ENCODE data around the gene EXOC6. TPM values are rescaled to one million over a fixed set of nuclear protein-coding genes. Genes with fewer than 3 reads are reported as not detected.

Gene EXOC6
- total RNA-seq, 2 donors from 2014 or later, result 13.2 to 70.8 TPM

DNA sequence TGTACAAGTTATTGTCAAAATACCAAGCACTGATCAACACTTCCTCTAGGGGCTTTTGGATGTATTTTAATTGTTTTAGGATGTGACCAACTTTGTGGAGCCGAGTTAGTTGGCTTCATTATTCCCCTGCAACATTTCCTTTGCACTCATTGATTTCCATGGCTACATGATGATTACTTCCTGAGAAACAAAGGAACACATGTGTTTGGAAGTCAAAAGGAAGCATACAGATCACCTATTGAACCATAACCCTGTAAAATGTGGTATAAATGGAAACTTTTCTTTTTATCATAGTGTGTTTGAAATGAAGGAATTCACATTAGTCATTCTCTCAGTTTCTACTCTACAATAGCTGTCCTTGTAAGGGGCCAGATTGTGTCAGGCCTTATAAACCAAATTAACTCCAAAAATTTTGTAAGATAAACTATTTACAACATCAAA, 32.2 kb upstream of the EXOC6 start:
- no peak overlapping the region for H3K4me3 ChIP-seq
- ATAC-seq (peak; percentile 85), DNase-seq (no peak)
- 50 to 61% methylated on average over 1 of the region's 1 CpG for WGBS, 2 donors
- H3K4me1 ChIP-seq, result peaks cover 23% of the 10 kb centered on the region
- intact Hi-C loops (cut with DNase I), result no loop called here
- no peaks in the 10 kb centered on the region for H3K9me3 ChIP-seq
- H3K36me3 ChIP-seq (replicated peaks in 1 of 2; ENCODE audit: insufficient read depth in 1 of 2, low read depth in 2 of 2), result no peaks in the 10 kb centered on the region
- H3K27me3 ChIP-seq, result no peaks in the 10 kb centered on the region
- TF ChIP-seq CTCF (IDR thresholded peaks at IDR 0.05) (peak in 1 of 7 experiments; percentile 8), POLR2A (IDR thresholded peaks at IDR 0.05) (no peak)
- H3K27ac ChIP-seq, result peak overlapping the region in 2 of 4 donors; percentile 48

- intact Hi-C loops (cut with DNase I), result no loop called here
- peak overlapping the region in 3 of 4 donors; percentile 17 to 70 (median 57) for H3K27ac ChIP-seq
- H3K36me3 ChIP-seq (replicated peaks in 1 of 2; ENCODE audit: insufficient read depth in 1 of 2, low read depth in 2 of 2), result no peaks in the 10 kb centered on the region
- peaks cover 15% of the 10 kb centered on the region for H3K4me1 ChIP-seq
- WGBS, 2 donors, result 31 to 39% methylated on average over 6 of the region's 6 CpGs
- no peaks in the 10 kb centered on the region for H3K9me3 ChIP-seq
- peak; percentile 69 for ATAC-seq
- H3K27me3 ChIP-seq, result no peaks in the 10 kb centered on the region
- H3K4me3 ChIP-seq, result no peak overlapping the region
- no peak for TF ChIP-seq POLR2A (IDR thresholded peaks at IDR 0.05)
- no peak for TF ChIP-seq CTCF (IDR thresholded peaks at IDR 0.05)
- DNase-seq, result no peak
Measured at GRCh38 chr10:92822060-92822634, 26.2 kb upstream of the EXOC6 start.

- DNase-seq (no peak), ATAC-seq (no peak)
- H3K4me3 ChIP-seq, result no peak overlapping the region
- TF ChIP-seq POLR2A (IDR thresholded peaks at IDR 0.05) (no peak), CTCF (IDR thresholded peaks at IDR 0.05) (peak in 4 of 7 experiments; percentile 7 to 46 (median 28))
- no peaks in the 10 kb centered on the region for H3K27me3 ChIP-seq
- peaks cover 11% of the 10 kb centered on the region for H3K4me1 ChIP-seq
- no peaks in the 10 kb centered on the region for H3K36me3 ChIP-seq (replicated peaks in 1 of 2; ENCODE audit: insufficient read depth in 1 of 2, low read depth in 2 of 2)
- H3K9me3 ChIP-seq, result no peaks in the 10 kb centered on the region
- H3K27ac ChIP-seq, result peak overlapping the region in 3 of 4 donors; percentile 17 to 70 (median 57)
- intact Hi-C loops (cut with DNase I), result no loop called here
- 39 to 53% methylated on average over 9 of the region's 9 CpGs for WGBS, 2 donors
Measured at GRCh38 chr10:92822964-92823363, 25.4 kb upstream of the EXOC6 start.

GRCh38 chr10:92826061-92826460, 22.3 kb upstream of the EXOC6 start:
- 70 to 77% methylated on average over 5 of the region's 5 CpGs for WGBS, 2 donors
- intact Hi-C loops (cut with DNase I), result no loop called here
- TF ChIP-seq CTCF (IDR thresholded peaks at IDR 0.05) (no peak), POLR2A (IDR thresholded peaks at IDR 0.05) (no peak)

GRCh38 chr10:92826504-92826903, 21.8 kb upstream of the EXOC6 start:
- H3K27me3 ChIP-seq, result no peaks in the 10 kb centered on the region
- H3K27ac ChIP-seq, result no peak overlapping the region
- peaks cover 8% of the 10 kb centered on the region for H3K4me1 ChIP-seq
- TF ChIP-seq POLR2A (IDR thresholded peaks at IDR 0.05) (no peak), CTCF (IDR thresholded peaks at IDR 0.05) (no peak)
- no peak for DNase-seq
- intact Hi-C loops (cut with DNase I), result no loop called here
- H3K4me3 ChIP-seq, result no peak overlapping the region
- H3K36me3 ChIP-seq (replicated peaks in 1 of 2; ENCODE audit: insufficient read depth in 1 of 2, low read depth in 2 of 2), result no peaks in the 10 kb centered on the region
- no peak for ATAC-seq
- H3K9me3 ChIP-seq, result no peaks in the 10 kb centered on the region

More at GRCh38 chr10:92826061-92826460, 22.3 kb upstream of the EXOC6 start:
- H3K27ac ChIP-seq, result no peak overlapping the region
- ATAC-seq (no peak), DNase-seq (no peak)
- no peak overlapping the region for H3K4me3 ChIP-seq
- no peaks in the 10 kb centered on the region for H3K36me3 ChIP-seq (replicated peaks in 1 of 2; ENCODE audit: insufficient read depth in 1 of 2, low read depth in 2 of 2)
- H3K9me3 ChIP-seq, result no peaks in the 10 kb centered on the region
- H3K27me3 ChIP-seq, result no peaks in the 10 kb centered on the region
- H3K4me1 ChIP-seq, result peaks cover 11% of the 10 kb centered on the region
